Liver (tissue), 9 donors: ENCODE measurements around the gene CDH23. TPM values are rescaled to one million over a fixed set of nuclear protein-coding genes. Genes with fewer than 3 reads are reported as not detected.

ENCODE experiments used
- DNase-seq: peaks from one replicate; pipeline ENCODE4 v3.0.0-alpha.2; 2017; ENCODE audit warnings: low spot score
- H3K27ac ChIP-seq, 2 donors: one replicate each; pipeline ENCODE4 v1.7.0; 2013; ENCODE audit warnings: inconsistent platforms in 2 of 2, low read length in 2 of 2, control low read depth in 1 of 2, low read depth in 1 of 2, mild to moderate bottlenecking in 1 of 2
- H3K27me3 ChIP-seq, 4 donors: one replicate each; pipeline versions ENCODE4 v1.6.1 to v1.7.0; 2013; ENCODE audit warnings: low read length in 3 of 4, inconsistent platforms in 1 of 4, mild to moderate bottlenecking in 1 of 4, moderate library complexity in 1 of 4; ENCODE audit not compliant: control insufficient read depth in 4 of 4, insufficient read depth in 4 of 4
- H3K36me3 ChIP-seq, 4 donors: one replicate each; pipeline versions ENCODE4 v1.6.1 to v1.7.0; 2013; ENCODE audit warnings: low read length in 3 of 4, mild to moderate bottlenecking in 3 of 4, low read depth in 1 of 4, moderate library complexity in 1 of 4; ENCODE audit not compliant: control insufficient read depth in 4 of 4, insufficient read depth in 3 of 4
- H3K4me1 ChIP-seq, 4 donors: one replicate each; pipeline versions ENCODE4 v1.6.1 to v1.7.0; 2013; ENCODE audit warnings: low read length in 3 of 4, mild to moderate bottlenecking in 3 of 4, moderate library complexity in 1 of 4; ENCODE audit not compliant: control insufficient read depth in 4 of 4, insufficient read depth in 4 of 4
- H3K4me3 ChIP-seq, 3 donors: one replicate each; pipeline versions ENCODE4 v1.6.1 to v1.7.0; 2013; ENCODE audit warnings: low read length in 3 of 3, control low read depth in 1 of 3, low read depth in 1 of 3, mild to moderate bottlenecking in 1 of 3
- H3K9ac ChIP-seq, 2 donors: one replicate each; pipeline ENCODE4 v1.7.0; 2013; ENCODE audit warnings: low read length in 2 of 2, mild to moderate bottlenecking in 2 of 2, moderate library complexity in 2 of 2, control low read depth in 1 of 2, low read depth in 1 of 2
- H3K9me3 ChIP-seq, 4 donors: one replicate each; pipeline versions ENCODE4 v1.6.1 to v1.7.0; 2013; ENCODE audit warnings: low read length in 3 of 4; ENCODE audit not compliant: control insufficient read depth in 4 of 4
- EGR1 ChIP-seq, 2 donors: IDR thresholded peaks; 2 replicates each; pipeline ENCODE4 v1.6.1; 2016 to 2018; ENCODE audit warnings: antibody characterized with exemption in 2 of 2, low read depth in 2 of 2
- FOXA1 ChIP-seq: IDR thresholded peaks from 2 replicates; pipeline ENCODE4 v1.6.1; 2016; ENCODE audit warnings: antibody characterized with exemption
- GABPA ChIP-seq, 2 donors: IDR thresholded peaks in 1 of 2; conservative IDR thresholded peaks in 1 of 2; 2 replicates each; pipeline ENCODE4 v1.6.1; 2016; ENCODE audit warnings: antibody characterized with exemption in 2 of 2, mild to moderate bottlenecking in 1 of 2, moderate library complexity in 1 of 2
- HNF4A ChIP-seq, 2 donors: conservative IDR thresholded peaks; 2 replicates each; pipeline ENCODE4 v1.6.1; 2016; ENCODE audit warnings: antibody characterized with exemption in 2 of 2, mild to moderate bottlenecking in 2 of 2
- HNF4G ChIP-seq: IDR thresholded peaks from 2 replicates; pipeline ENCODE4 v1.6.1; 2016; ENCODE audit warnings: antibody characterized with exemption
- JUND ChIP-seq, 2 donors: IDR thresholded peaks; 2 replicates each; pipeline ENCODE4 v1.6.1; 2016; ENCODE audit warnings: antibody characterized with exemption in 2 of 2
- NR2F2 ChIP-seq: IDR thresholded peaks from 2 replicates; pipeline ENCODE4 v1.6.1; 2016; ENCODE audit warnings: antibody characterized with exemption
- RAD21 ChIP-seq, 2 donors: IDR thresholded peaks; 2 replicates each; pipeline ENCODE4 v1.6.1; 2016; ENCODE audit warnings: antibody characterized with exemption in 2 of 2, mild to moderate bottlenecking in 2 of 2
- RXRA ChIP-seq, 2 donors: IDR thresholded peaks; 2 replicates each; pipeline ENCODE4 v1.6.1; 2017 to 2018; ENCODE audit warnings: antibody characterized with exemption in 2 of 2, mild to moderate bottlenecking in 1 of 2
- TAF1 ChIP-seq: conservative IDR thresholded peaks from 2 replicates; pipeline ENCODE4 v1.6.1; 2016; ENCODE audit warnings: antibody characterized with exemption, mild to moderate bottlenecking
- WGBS: extraction: QIAGEN DNeasy Blood & Tissue Kit; methylation state at CpG from one replicate; pipeline ENCODE4 v1.1.7; 2013; 5-methylcytosine and 5-hydroxymethylcytosine counted together
- polyA plus RNA-seq, 2 donors: library from polyadenylated mRNA; stranded (reverse) in 1 of 2; unstranded in 1 of 2; fragments of 200-250 nt in 1 of 2; fragments of >200 nt in 1 of 2; fragmentation: Nextera tagmentation in 1 of 2; extraction: Ambion mirVana in 1 of 2; gene quantifications; one replicate each; pipeline versions ENCODE4 v1.2.1 to v1.2.3, GENCODE V29; 2013 to 2015
- total RNA-seq, 2 donors: library from RNA; depleted of rRNA; stranded (reverse); fragments of >200 nt; gene quantifications; one replicate each; pipeline ENCODE4 v1.2.3, GENCODE V29; 2014
- TF ChIP-seq, protein P1 (sequence below): IDR thresholded peaks from 2 replicates; pipeline ENCODE4 v1.6.1; 2016; ENCODE audit warnings: antibody characterized with exemption
- TF ChIP-seq, protein P2 (sequence below): fragments of 150-350 bp; IDR thresholded peaks from 2 replicates; pipeline ENCODE4 v1.5.1; 2017; ENCODE audit warnings: improper control_type of control experiment, low read depth, low read length; ENCODE audit not compliant: missing input control
- TF ChIP-seq, protein P3 (sequence below): IDR thresholded peaks from 2 replicates; pipeline ENCODE4 v1.6.1; 2016; ENCODE audit warnings: antibody characterized with exemption, mild to moderate bottlenecking
- TF ChIP-seq, protein P4 (sequence below): IDR thresholded peaks from 2 replicates; pipeline ENCODE4 v1.6.1; 2016; ENCODE audit warnings: antibody characterized with exemption
- donor health status: healthy.
- donor health status: healthy.
- donor health status: healthy.
- donor health status: healthy.
- donor health status: healthy.

Gene CDH23
- total and polyA plus RNA-seq, 4 donors, result 1.5 to 4.7 (median 3.4) TPM

DNA sequence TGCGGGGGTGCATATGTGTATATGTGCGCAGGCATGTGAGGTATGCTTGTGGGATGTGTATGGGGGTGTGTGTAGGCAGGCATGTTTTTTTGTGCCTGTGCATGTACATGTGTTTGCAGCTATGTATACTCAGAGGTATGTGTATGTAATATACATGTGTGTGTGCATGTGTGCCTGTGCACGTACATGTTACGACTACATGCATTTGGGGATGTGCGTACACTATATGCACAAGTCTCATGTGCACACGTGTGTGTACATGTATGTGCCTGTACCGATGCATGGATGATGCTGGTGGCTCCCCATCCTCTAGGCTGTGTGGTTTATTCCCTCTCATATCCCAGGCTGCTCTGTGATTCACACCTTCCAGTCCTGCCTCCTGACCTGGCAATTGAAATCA lies 253.7 kb downstream of the CDH23 start:
- Histone ChIP-seq H3K27ac (no peak overlapping the region), H3K4me3 (no peak overlapping the region), H3K9ac (no peak overlapping the region), H3K27me3 (no peaks in the 10 kb centered on the region), H3K36me3 (peaks cover 0 to 2% (median 0%) of the 10 kb centered on the region in 4 donors), H3K4me1 (peaks cover 0 to under 1% (median 0%) of the 10 kb centered on the region in 4 donors), H3K9me3 (no peaks in the 10 kb centered on the region)
- no peak for DNase-seq
- 96% methylated on average over 7 of the region's 7 CpGs for WGBS
- TF ChIP-seq RAD21 (IDR thresholded peaks at IDR 0.05), result no peak

DNA sequence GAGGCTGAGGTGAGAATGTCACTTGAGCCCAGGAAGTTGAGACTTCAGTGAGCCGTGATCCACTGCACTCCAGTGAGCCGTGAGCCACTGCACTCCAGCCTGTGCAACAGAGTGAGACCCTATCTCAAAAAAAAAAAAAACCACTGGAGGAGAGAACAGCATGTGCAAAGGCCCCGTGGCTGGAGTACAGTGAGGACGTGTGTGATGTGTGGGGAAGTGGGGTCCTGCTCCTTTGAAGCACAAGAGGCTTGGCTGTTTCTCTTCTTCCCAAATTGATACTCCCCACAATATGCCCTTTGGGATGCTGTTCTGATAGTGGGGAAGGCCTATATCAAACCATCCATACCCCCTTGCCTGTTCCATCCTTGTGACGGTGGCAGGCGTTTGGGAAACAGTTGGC lies 254.7 kb downstream of the CDH23 start:
- H3K27me3 ChIP-seq, result no peaks in the 10 kb centered on the region
- no peak for DNase-seq
- H3K9ac ChIP-seq, result no peak overlapping the region
- no peak overlapping the region for H3K4me3 ChIP-seq
- H3K9me3 ChIP-seq, result no peaks in the 10 kb centered on the region
- H3K27ac ChIP-seq, result no peak overlapping the region
- 95% methylated on average over 6 of the region's 6 CpGs for WGBS
- no peak for TF ChIP-seq EGR1 (IDR thresholded peaks at IDR 0.05; ENCODE audit: low read depth in 2 of 2)
- no peak for TF ChIP-seq HNF4A (conservative IDR thresholded peaks at IDR 0.05)
- no peak for TF ChIP-seq NR2F2
- no peak for TF ChIP-seq RXRA (IDR thresholded peaks at IDR 0.05)
- TF ChIP-seq RAD21 (IDR thresholded peaks at IDR 0.05), result no peak
- no peak for TF ChIP-seq FOXA1
- no peak for TF ChIP-seq TAF1
- TF ChIP-seq HNF4G, result no peak
- TF ChIP-seq, protein P1, sequence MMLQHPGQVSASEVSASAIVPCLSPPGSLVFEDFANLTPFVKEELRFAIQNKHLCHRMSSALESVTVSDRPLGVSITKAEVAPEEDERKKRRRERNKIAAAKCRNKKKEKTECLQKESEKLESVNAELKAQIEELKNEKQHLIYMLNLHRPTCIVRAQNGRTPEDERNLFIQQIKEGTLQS, result no peak
- TF ChIP-seq, protein P2, sequence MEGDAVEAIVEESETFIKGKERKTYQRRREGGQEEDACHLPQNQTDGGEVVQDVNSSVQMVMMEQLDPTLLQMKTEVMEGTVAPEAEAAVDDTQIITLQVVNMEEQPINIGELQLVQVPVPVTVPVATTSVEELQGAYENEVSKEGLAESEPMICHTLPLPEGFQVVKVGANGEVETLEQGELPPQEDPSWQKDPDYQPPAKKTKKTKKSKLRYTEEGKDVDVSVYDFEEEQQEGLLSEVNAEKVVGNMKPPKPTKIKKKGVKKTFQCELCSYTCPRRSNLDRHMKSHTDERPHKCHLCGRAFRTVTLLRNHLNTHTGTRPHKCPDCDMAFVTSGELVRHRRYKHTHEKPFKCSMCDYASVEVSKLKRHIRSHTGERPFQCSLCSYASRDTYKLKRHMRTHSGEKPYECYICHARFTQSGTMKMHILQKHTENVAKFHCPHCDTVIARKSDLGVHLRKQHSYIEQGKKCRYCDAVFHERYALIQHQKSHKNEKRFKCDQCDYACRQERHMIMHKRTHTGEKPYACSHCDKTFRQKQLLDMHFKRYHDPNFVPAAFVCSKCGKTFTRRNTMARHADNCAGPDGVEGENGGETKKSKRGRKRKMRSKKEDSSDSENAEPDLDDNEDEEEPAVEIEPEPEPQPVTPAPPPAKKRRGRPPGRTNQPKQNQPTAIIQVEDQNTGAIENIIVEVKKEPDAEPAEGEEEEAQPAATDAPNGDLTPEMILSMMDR, result no peak
- TF ChIP-seq, protein P3, sequence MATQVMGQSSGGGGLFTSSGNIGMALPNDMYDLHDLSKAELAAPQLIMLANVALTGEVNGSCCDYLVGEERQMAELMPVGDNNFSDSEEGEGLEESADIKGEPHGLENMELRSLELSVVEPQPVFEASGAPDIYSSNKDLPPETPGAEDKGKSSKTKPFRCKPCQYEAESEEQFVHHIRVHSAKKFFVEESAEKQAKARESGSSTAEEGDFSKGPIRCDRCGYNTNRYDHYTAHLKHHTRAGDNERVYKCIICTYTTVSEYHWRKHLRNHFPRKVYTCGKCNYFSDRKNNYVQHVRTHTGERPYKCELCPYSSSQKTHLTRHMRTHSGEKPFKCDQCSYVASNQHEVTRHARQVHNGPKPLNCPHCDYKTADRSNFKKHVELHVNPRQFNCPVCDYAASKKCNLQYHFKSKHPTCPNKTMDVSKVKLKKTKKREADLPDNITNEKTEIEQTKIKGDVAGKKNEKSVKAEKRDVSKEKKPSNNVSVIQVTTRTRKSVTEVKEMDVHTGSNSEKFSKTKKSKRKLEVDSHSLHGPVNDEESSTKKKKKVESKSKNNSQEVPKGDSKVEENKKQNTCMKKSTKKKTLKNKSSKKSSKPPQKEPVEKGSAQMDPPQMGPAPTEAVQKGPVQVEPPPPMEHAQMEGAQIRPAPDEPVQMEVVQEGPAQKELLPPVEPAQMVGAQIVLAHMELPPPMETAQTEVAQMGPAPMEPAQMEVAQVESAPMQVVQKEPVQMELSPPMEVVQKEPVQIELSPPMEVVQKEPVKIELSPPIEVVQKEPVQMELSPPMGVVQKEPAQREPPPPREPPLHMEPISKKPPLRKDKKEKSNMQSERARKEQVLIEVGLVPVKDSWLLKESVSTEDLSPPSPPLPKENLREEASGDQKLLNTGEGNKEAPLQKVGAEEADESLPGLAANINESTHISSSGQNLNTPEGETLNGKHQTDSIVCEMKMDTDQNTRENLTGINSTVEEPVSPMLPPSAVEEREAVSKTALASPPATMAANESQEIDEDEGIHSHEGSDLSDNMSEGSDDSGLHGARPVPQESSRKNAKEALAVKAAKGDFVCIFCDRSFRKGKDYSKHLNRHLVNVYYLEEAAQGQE, result no peak
- no peak for TF ChIP-seq GABPA (IDR thresholded peaks at IDR 0.05 in 1 of 2, conservative IDR thresholded peaks at IDR 0.05 in 1 of 2)
- TF ChIP-seq JUND (IDR thresholded peaks at IDR 0.05), result no peak
- TF ChIP-seq, protein P4, sequence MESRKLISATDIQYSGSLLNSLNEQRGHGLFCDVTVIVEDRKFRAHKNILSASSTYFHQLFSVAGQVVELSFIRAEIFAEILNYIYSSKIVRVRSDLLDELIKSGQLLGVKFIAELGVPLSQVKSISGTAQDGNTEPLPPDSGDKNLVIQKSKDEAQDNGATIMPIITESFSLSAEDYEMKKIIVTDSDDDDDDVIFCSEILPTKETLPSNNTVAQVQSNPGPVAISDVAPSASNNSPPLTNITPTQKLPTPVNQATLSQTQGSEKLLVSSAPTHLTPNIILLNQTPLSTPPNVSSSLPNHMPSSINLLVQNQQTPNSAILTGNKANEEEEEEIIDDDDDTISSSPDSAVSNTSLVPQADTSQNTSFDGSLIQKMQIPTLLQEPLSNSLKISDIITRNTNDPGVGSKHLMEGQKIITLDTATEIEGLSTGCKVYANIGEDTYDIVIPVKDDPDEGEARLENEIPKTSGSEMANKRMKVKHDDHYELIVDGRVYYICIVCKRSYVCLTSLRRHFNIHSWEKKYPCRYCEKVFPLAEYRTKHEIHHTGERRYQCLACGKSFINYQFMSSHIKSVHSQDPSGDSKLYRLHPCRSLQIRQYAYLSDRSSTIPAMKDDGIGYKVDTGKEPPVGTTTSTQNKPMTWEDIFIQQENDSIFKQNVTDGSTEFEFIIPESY, result no peak
- peaks cover 0 to 2% (median 0%) of the 10 kb centered on the region in 4 donors for H3K36me3 ChIP-seq
- H3K4me1 ChIP-seq, result peaks cover 0 to 6% (median 2%) of the 10 kb centered on the region in 4 donors
